Stimulated activated CD4-positive, alpha-beta T cell treated with anti-CD3 and anti-CD28 coated beads, Interleukin-2, amount 100 ng/mL, for 24 hours (primary cell): ENCODE data around the gene SCRN2.

Experiments used
- DNase-seq, 2 donors: peaks; one replicate each; pipeline ENCODE4 v3.0.0-alpha.2; 2020

Gene SCRN2

DNA sequence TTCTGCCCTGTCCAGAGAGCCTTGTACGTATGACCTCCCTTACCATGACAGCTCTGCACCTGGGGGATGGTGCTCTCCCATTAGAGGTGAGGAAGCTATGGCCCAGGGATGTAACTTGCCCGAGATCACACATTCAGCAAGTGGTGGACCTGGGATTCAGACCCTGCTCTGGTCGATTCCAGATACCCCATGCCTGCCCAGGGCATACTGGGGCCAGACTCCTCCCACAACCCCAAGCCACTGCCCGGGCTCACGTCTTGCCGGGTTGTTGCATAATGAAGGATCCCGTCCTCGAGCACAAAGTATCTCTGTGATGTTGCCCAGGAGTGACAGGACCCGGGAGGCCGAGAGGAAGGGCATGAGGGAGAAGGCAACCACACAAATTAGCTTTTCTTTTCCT is 21.6 kb downstream of the SCRN2 start:
- DNase-seq: no peak

DNA sequence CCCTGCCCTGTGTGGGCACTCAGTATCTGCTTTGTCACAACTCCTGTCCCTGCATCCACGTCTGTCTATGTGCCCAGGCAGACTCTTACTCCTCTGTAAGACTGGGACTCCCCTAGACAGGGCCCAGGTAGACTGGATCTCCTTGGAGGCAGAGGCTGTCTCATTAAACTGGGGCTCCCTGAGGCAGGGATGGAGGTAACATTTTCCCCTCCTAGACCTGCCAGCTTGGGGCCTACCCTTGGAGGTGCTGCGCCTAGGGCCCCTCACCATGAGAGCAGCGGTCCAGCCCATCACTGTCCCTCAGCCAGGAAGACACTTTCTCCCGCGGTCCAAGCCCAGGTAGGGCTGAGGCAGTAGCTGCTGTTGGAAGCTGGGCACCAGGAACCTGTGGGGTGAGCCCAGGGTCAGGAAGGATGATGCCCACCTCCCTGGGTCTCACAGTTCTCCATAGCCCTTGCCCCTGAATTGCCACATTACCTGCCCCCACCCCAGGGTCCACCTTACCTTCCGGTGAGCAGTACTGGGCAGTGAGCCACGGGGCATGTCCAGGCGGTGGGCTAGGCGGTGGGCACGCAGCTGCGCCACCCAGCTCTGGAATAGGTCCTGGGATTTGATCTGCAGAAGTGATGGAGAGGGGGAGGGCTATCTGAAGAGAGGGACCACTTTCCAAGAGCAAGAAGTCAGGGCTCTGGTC is 22.9 kb downstream of the SCRN2 start:
- no peak for DNase-seq

DNA sequence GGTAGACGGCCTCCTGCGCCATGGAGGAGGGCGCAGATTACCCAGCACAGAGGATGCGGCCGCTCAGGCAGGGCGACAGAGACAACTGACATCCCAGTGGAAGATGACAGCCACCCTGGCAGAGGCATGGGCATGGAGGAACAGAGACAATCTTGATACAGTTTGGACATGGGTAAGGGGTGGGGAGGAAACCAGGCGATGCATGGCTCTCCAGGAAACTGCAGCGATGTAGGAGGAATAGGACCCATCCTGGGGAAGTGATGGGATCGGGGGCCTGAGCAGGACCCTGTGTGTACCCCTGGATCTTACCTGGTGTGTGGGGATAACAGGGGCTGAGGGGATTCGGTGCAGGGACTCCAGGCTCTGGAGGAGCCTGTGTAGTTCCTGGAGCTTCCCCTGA is 24.1 kb downstream of the SCRN2 start:
- DNase-seq: no peak

DNA sequence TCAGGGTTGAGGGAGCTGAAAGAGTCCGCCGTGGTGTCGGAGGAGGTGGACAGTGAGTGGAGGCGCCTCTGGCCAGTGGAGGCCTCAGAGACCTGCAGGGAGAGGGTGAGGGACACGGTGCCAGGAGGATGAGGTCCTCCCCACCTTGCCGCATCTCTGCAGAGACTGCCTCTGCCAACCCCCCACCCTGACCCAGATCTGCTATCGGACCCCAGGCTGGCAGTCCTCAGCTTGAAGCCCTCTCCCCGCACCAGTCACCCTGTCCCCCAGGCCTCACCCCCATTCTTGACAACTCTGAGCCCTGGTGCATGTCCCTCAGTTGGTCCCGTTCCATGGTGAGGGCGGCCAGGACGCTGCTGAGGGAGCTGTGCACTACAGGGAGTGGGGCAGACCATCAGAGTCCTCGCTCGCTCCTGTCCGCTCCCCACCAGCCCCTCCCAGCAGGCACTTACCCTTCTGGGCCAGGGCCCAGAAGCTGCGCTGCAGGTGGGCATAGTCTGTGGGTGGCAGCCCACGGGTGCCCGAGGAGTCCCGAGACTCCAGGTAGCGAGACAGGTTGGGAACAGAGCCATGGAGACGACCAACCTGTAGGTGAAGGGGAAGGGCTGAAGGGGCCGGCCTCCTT is 24.9 kb downstream of the SCRN2 start:
- DNase-seq: no peak

DNA sequence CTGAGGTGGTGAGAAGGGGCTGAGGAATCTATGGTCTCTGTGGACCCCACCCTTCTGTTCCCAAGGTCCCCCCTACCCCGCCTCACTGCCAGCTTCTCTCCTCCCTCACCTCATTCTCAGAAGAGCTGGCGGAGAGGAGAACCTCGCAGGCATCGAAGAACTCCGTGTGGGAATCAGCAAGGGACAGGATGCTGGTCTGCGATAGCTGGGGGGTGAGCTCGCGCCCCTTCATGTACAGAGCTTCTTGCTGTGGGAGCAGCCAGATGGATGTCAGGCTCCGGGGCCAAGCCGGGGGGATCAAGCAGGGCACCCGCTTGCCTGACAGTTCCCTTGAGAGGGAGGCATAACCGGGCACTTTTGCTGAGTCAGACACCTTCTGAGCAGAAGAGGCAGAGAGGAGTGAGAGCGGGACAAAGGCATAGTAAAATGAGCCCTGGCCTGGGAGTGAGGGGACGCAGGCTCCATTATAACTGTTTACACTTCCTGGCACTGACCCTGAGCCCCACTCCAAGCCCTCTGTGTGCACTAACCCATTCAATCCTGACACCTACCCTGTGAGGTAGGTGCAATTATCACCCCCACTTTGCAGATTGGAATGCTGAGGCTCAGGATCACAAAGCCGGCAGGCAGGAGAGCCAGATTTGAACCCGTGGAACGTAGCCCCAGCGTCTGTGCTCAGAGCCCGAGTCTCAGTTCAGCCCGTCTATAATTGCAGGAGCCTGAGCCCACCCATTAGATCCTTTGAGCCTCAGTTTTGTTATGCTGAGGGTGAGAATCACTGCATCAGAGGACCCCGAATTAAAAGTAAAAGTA is 25.8 kb downstream of the SCRN2 start:
- no peak for DNase-seq

DNA sequence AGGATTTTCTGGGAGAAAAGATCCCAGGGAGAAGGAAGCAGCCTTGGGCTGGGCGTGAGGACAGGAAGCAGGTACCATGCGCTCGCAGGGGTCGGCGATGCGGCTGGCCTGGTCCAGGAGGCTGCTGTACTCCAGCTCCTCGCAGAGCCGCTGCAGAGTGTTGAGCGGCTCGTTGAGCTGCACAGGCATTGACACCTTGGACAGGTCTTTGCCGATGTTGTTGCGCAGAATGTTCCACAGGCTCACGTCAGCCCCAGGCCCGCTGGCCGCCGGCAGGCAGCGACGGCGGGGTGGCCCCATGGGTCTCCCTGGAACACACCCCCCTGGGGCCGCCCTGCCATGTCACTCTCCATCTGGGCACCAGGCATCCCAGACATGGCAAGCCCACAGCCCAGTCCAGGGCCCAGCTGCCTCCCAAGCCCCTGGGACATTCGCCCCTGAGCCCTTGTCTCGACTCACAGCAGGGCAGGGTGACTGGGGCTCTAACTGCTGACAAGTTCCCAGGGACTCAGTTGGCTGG is 27.5 kb downstream of the SCRN2 start:
- DNase-seq: no peak

DNA sequence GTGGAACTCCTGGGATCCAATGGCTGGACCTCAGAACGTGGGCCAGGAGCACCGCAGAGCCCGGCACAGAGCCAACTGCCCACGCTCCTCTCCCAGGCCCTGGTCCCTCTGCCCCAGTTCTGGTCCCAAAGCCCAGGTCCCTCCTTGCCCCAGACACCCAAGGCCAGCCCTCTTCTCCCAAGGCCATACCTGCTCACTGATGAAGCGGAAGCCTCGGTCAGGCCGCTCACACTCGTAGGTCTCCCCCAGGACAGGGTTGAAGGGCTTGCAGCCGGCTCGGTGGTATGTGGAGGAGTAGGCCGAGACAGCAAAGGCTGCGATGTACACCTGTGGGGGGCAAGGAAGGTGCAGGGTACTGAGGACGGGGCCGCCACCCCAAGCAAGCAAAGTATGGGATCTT is 28.0 kb downstream of the SCRN2 start:
- no peak for DNase-seq

DNA sequence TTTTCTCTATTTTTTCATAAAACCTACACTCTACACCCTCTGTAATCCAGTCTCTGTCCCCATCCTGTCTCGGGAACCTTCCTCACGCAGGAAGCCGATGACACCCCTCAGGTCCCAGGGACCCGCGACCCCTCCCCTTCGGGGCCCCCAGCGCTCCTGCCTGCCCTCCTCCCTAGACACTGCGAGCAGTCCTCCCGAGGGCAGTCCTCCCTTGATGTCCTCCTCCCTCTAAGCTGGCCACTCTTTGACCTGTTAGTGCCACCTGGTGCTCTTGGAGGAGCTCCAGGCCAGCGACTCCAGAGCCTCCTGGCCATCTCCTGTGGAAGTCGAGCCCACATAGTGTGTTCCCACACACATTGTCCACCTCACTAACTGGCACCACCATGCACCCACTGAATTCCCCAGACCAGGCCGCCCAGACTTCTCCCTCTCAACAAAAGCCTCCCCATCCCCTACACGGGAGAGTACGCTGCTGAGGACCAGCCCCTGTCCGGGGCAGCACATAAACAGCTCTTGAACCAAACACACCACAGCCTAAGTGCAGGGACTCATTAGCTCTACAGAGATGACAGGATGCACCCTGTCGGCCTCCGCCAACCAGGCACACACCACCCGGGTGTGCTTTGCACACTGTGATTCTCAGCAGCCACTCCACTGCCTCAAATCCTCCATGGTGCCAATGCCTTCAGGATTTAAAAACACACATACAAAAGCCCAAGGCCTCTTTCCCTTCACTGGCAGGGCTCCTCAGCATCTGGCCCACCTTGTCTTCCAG is 28.7 kb downstream of the SCRN2 start:
- DNase-seq: no peak

DNA sequence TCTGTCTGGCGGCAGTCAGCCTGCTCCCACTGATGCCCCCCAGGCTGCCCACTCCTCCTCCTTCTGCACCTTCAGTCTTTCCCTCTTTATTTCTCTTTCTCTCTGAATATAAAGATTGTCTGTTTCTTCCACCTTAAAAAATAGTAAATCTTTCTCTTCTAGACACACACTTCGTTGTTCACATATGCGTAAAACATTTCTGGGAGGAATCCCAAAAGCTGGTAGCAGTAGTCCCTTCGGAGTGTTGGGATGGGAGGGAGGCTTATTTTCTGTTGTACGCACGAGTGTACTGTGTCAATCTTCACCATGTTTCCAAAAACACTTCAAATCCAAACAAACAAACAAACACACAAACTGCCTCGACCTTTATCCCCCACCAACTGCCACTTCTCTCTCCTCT is 29.4 kb downstream of the SCRN2 start:
- DNase-seq: no peak

DNA sequence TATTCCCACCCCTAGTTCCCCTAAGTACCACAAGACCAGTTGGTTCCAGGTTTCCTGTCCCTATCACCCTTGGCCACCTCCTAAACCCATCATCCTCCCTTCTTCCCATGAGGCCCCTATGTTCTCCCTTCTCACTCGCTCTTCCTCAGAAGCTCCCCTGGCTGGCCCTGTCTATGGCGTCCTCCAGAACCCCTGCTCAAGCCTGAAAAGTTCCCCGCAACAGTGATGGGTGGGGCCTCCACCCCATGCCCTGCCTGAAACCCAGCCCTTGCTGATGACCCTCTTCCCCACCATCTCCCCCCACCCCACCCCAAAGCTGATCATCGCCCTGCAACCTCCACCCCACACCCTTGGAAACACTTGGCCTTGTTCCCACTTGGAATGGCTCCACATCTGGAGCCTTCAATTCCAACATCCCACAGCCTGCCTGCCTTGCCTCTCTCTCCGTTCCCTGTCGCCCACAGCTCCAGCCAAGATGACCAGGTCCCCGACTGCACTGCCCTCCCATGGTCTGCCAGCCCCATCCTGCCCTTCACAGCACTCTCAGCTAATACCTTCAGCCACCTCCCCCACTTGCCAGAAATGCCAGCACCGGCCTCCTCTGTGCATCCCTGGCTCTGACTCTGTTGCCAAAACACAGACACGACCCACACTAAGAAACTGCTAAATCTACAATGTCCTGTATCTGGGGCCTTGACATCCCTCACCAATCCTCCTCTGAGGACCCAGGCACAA is 30.0 kb downstream of the SCRN2 start:
- no peak for DNase-seq

DNA sequence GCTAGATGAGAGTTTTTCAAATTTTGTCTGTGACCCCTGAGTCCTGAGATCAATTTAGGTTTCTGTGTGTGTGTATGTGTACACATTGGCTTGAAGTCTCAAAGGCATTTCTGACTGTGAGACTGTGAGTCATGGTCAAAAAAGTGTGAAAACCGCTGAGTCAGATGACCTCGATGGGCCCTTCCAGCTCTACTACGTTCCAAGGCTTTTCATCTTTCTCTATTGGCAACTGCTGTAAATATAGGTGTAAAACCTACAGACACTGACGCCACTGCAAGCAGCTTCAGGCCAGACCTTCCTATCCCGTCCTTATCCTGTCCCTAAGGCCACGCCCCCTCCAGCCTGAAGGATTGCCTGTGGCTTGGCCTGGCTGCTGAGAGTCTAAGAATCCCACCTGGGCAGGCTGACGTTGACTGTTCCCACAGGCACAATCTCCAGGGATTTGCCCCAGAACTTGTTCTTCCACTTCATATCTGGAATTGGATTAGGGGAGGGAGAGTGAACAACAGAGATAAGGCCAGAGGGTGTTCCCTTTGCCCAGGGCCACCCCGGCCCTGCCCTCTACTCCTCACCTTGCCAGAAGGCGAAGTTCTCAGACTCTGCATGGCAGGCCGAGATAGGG is 30.8 kb downstream of the SCRN2 start:
- DNase-seq: peak in 1 of 2 donors; percentile 17

DNA sequence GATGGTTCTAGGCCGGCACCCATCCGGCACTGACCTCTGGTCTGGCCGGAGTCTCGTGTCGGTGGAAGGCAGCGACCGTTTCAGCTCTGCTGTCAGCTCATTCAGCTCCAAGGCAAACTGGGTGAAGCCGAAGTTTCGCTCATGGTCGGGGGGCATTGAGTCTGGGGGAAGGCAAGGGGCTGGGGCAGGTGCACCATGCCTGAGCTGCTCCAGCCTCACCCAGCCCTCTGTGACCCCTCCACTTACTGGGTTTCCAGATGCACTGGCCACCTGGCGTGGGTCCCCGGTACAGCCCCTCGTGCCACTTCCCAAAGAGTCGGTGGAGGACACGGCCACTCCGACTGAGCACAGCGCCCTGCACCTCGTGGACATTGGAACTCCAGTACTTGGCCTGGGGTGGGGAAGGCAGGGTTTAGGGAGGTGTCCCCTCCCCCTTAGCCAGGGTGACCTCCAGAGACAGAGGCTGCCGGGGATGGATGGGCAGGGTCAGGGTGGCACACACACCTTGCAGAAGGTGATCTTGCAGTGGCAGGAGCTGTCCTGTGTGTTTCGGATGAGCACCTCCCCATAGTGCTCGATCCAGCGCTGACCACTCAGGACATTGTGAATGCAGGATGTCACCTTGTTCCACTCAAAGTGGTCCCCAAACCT is 32.1 kb downstream of the SCRN2 start:
- DNase-seq: no peak

DNA sequence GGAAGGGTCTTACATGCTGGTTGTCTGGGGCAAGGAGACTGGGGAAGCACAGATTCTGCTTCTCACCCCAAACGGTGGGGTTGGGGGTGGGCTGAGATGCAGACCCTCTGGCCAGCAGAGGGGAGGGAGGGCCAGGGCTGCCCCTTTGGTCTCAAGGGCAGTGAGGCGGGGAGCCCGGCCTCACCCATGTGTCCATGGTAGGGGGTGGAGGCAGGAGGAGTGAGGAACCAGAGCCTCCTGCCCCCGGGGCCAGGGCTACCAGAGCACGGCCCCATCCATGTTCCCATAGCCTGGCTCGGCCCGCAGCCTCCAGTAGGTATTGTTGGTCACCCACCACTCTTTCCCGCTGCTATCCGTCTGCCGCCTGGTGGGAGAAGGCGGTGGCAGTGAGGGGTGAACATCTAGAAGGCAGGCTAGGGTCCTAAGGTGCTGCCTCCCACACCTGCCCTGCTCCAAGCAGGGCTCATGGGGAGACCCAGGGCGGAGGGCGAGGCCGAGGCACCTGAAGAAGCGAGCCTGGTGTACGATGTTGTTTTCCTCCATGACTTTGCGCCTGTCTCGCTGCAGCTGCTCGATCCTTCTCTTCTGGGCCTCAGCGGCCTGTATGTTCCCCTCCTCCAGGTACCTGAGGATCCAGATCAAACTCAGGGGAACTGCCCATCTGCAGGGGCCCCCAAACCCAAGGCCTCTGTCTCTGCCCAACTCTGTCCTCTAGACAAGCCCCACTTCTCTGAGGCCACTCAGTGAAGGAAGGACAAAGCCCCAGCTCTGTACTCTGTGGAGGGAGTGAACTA is 32.8 kb downstream of the SCRN2 start:
- DNase-seq: no peak

DNA sequence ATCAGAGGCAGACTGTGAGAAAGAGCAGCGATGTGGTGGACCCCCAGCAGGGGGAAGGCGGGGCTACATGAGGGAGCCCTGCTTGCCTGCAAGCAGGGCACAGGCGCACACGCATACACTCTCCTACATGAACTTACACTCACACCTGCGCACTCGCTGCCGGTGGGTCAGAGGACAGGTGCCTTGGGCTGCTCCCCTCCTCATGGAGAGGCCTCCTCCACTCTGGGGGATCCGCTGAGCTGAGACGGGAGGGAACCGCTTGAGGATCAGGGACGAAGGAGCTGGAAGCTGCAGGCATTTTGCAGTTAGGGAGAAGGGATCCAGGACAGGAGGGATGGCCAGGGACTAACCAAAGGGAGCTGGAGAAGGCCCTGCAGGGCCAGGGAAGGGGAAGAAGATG is 33.7 kb downstream of the SCRN2 start:
- DNase-seq: no peak

DNA sequence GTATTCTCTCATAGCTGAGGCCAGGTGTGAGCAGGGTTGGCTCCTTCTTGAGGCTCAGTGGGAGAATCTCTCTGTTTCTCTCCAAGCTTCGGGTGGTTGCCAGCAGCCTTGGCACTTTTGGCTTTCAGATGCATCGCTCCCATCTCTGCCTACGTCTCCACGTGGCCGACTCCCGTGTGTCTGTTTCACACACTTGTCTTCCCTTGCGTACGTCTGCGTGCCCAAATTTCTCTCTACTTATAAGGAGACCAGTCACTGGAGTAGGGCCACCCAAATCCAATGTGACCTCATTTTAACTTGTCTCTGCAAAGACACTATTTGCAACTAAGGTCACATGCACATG is 34.2 kb downstream of the SCRN2 start:
- no peak for DNase-seq

DNA sequence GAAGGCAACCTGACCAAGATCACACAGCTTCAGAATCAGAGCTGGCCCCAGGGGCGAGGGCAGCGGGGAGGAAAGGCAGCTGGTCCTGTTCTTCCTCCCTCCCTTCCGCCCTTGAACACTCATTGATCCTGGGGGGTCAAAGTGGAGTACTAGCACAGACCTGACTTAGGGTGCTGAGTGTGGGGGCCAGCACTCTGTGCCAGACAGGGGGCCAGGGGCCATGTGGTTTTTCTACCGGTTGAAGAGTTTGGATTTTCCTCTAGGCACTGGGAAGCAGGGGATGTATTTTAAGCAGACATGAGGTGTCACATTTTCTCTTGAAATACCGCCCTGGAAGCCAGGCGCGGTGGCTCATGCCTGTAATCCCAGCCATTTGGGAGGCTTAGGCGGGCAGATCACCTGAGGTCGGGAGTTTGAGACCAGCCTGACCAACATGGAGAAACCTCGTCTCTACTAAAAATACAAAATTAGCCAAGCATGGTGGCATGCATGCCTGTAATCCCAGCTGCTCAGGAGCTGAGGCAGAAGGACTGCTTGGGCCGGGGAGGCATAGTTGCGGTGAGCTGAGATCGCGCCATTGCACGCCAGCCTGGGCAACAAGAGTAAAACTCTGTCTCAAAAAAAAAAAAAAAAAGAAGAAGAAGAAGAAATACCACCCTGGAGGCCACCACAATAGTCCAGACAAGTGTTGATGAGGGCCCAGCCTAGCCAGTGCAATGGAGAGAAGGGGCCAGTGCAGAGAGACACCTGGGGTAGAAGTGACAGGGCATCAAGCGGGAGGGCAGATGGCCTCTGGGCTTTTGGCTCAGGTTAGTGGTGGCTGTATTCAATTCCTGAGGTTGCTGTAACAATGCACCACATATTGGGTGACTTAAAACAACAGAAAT is 34.8 kb downstream of the SCRN2 start:
- no peak for DNase-seq

DNA sequence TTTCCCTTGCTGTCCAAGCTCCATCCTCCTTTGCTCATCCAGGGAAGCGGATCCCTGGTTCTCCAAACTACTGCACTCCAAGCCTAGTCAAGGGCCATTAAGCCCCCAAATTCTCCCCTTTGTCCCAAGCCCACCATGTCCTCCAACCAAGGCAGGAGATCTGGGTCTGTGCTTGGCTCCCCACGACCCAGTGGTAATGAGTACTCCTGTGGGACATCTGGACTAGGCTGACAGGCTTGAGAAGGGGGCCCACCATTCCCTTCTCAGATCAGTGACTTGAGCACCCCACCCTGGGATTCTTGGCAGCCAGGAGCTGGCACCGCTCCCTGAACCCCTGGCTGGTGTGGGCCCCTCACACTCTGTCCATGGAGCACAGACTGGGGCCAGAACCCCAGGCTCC is 36.6 kb downstream of the SCRN2 start:
- DNase-seq: no peak

DNA sequence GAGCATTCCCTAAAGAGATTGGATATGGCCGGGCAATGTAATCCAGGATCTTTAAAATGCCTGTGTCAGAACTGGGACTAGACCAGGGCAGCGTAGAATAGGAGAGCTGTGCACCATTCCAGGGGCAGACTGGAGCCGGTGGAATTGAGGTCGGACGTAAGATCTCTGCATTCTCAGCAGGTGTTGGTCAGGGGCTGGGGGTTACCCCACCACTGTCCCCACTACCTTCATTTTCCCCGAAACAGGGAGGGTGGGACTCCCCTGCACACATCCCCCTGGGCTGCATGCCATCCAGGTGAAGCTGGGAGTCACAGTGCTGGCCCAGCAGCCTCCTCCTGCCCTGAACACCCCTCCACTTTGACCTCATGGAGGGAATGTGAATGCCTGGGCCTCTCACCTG is 37.3 kb downstream of the SCRN2 start:
- DNase-seq: no peak

DNA sequence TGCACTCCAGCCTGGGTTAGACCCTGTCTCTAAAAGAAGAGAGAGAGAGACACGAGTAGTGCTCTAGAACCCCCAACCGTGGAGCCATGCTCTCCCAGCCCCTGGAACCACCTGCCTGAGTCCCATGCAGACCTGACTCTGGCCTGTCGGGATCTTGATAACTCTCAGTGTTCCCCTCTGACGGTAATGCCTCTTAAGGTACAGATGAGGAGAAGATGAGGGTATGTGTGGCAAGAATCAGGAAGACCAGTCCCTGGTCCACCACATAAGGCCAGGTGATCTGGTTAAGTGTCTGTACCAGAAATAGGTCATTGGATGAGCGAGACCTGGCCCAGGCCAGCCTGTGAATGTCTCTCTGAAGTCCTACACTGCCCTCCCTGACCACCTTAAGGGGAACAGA is 37.9 kb downstream of the SCRN2 start:
- DNase-seq: no peak
